HepG2 (cell line): ENCODE results near the gene ALG14. TPM values are rescaled to one million over a fixed set of nuclear protein-coding genes. Genes with fewer than 3 reads are reported as not detected.

Experiments
- BHLHE40 ChIP-seq: IDR thresholded peaks from 2 replicates; pipeline ENCODE4 v1.6.1; 2011; ENCODE audit warnings: low read length, improper control_type of control experiment
- FLYWCH1 ChIP-seq: sonication (generic); formaldehyde crosslinking; IDR thresholded peaks from 2 replicates; pipeline ENCODE4 v1.8.1; 2023; ENCODE audit warnings: mild to moderate bottlenecking, missing genetic modification reagents
- FOXO4 ChIP-seq: sonication (generic); formaldehyde crosslinking; conservative IDR thresholded peaks from 2 replicates; pipeline ENCODE4 v1.8.1; 2023; ENCODE audit warnings: missing genetic modification reagents
- HNRNPH1 ChIP-seq: fragments of 200-400 bp; formaldehyde crosslinking; optimal IDR thresholded peaks from 2 replicates; pipeline ENCODE3; 2017; ENCODE audit warnings: mild to moderate bottlenecking, low read depth, low read length
- IKZF5 ChIP-seq: IDR thresholded peaks from 2 replicates; pipeline ENCODE4 v1.6.1; 2018; ENCODE audit warnings: missing genetic modification reagents, mild to moderate bottlenecking, missing compliant biosample characterization
- IRF1 ChIP-seq: sonication (generic); formaldehyde crosslinking; IDR thresholded peaks from 2 replicates; pipeline ENCODE4 v1.4.0; 2020; ENCODE audit warnings: low read depth, mild to moderate bottlenecking, missing genetic modification reagents
- KLF11 ChIP-seq: IDR thresholded peaks from 2 replicates; pipeline ENCODE4 v1.6.1; 2016; ENCODE audit warnings: missing compliant biosample characterization
- KMT2B ChIP-seq: IDR thresholded peaks from 2 replicates; pipeline ENCODE4 v1.6.1; 2016; ENCODE audit warnings: missing genetic modification reagents, missing compliant biosample characterization
- POLR2A ChIP-seq, 2 experiments: IDR thresholded peaks; 2 replicates each; pipeline ENCODE4 v1.6.1; 2011; ENCODE audit warnings: low read depth in 2 of 2, low read length in 2 of 2, mild to moderate bottlenecking in 1 of 2, moderate library complexity in 1 of 2; ENCODE audit not compliant: insufficient read depth in 1 of 2
- SALL2 ChIP-seq: sonication (generic); formaldehyde crosslinking; IDR thresholded peaks from 2 replicates; pipeline ENCODE4 v1.8.1; 2023; ENCODE audit warnings: mild to moderate bottlenecking, missing genetic modification reagents, inconsistent platforms
- SKIL ChIP-seq: sonication (generic); formaldehyde crosslinking; IDR thresholded peaks from 2 replicates; pipeline ENCODE4 v1.8.0; 2022; ENCODE audit warnings: missing genetic modification reagents, mild to moderate bottlenecking, moderate library complexity, borderline replicate concordance
- SNAI1 ChIP-seq: sonication (generic); formaldehyde crosslinking; IDR thresholded peaks from 2 replicates; pipeline ENCODE4 v1.5.0; 2020; ENCODE audit warnings: mild to moderate bottlenecking, missing genetic modification reagents, borderline replicate concordance
- TAF15 ChIP-seq: fragments of 200-400 bp; formaldehyde crosslinking; IDR thresholded peaks from one replicate; pipeline ENCODE4 v1.6.1; 2018; ENCODE audit warnings: mild to moderate bottlenecking, low read depth, low read length; ENCODE audit not compliant: poor library complexity, severe bottlenecking
- TSC22D2 ChIP-seq: sonication (generic); formaldehyde crosslinking; IDR thresholded peaks from 2 replicates; pipeline ENCODE4 v1.5.1; 2020; ENCODE audit warnings: missing genetic modification reagents, mild to moderate bottlenecking, borderline replicate concordance
- ZBTB21 ChIP-seq: sonication (generic); formaldehyde crosslinking; IDR thresholded peaks from 2 replicates; pipeline ENCODE4 v1.4.0; 2020; ENCODE audit warnings: missing genetic modification reagents
- ZNF10 ChIP-seq: sonication (generic); formaldehyde crosslinking; IDR thresholded peaks from 2 replicates; pipeline ENCODE4 v1.4.0; 2020; ENCODE audit warnings: mild to moderate bottlenecking, low read depth, missing genetic modification reagents, borderline replicate concordance
- ZNF430 ChIP-seq: sonication (generic); formaldehyde crosslinking; IDR thresholded peaks from 2 replicates; pipeline ENCODE4 v1.9.0; 2021; ENCODE audit warnings: mild to moderate bottlenecking, missing genetic modification reagents
- ZNF543 ChIP-seq: sonication (generic); formaldehyde crosslinking; IDR thresholded peaks from 2 replicates; pipeline ENCODE4 v1.4.0; 2020; ENCODE audit warnings: mild to moderate bottlenecking, missing genetic modification reagents
- ZNF704 ChIP-seq: sonication (generic); formaldehyde crosslinking; IDR thresholded peaks from 2 replicates; pipeline ENCODE4 v1.8.1; 2023; ENCODE audit warnings: mild to moderate bottlenecking, inconsistent platforms, moderate library complexity, missing genetic modification reagents, borderline replicate concordance
- ZNF724P ChIP-seq: sonication (generic); formaldehyde crosslinking; IDR thresholded peaks from 2 replicates; pipeline ENCODE4 v1.8.0; 2022; ENCODE audit warnings: missing genetic modification reagents, borderline replicate concordance
- ZNF790 ChIP-seq: sonication (generic); formaldehyde crosslinking; IDR thresholded peaks from 2 replicates; pipeline ENCODE4 v1.8.0; 2022; ENCODE audit warnings: missing genetic modification reagents, mild to moderate bottlenecking, borderline replicate concordance
- ZNF841 ChIP-seq: sonication (generic); formaldehyde crosslinking; IDR thresholded peaks from 2 replicates; pipeline ENCODE4 v1.8.1; 2023; ENCODE audit warnings: missing genetic modification reagents, borderline replicate concordance
- ZSCAN9 ChIP-seq: IDR thresholded peaks from 2 replicates; pipeline ENCODE4 v1.6.1; 2016; ENCODE audit warnings: borderline replicate concordance
- polyA plus RNA-seq, 8 experiments: library from polyadenylated mRNA; depleted of rRNA in 3 of 8; stranded (reverse) in 7 of 8; unstranded in 1 of 8; fragments of >200 nt; fragmentation: Illumina TruSeq in 4 of 8; extraction: Trizol in 4 of 8; gene quantifications; 2 replicates each; pipeline versions ENCODE4 v1.2.1 to v1.2.3, GENCODE V29; 2011 to 2016; ENCODE audit warnings: low read depth in 4 of 8, missing spikeins in 1 of 8, mixed read lengths in 1 of 8; ENCODE audit not compliant: insufficient read depth in 1 of 8
- total RNA-seq, 5 experiments: library from RNA; depleted of rRNA; stranded (reverse); fragments of >200 nt; fragmentation: Illumina TruSeq; extraction: Trizol; gene quantifications; 2 replicates each; pipeline ENCODE4 v1.2.3, GENCODE V29; 2016; ENCODE audit warnings: low read depth in 1 of 5

Gene ALG14
- total and polyA plus RNA-seq, 2 of the 13 experiments (the other 11 are each of a cell fraction or from before 2014, with no cell fraction given) = 4.5 to 12.7 TPM

- peak; percentile 61; the same call in 1 of the 2 replicates for TF ChIP-seq KMT2B
- TF ChIP-seq POLR2A (IDR thresholded peaks at IDR 0.05; ENCODE audit: insufficient read depth in 1 of 2, low read depth in 2 of 2, low read length in 2 of 2) = peak in 1 of 2 experiments; percentile 47; a peak in 1 of 4 replicates
- TF ChIP-seq TAF15 = no peak
- no peak; the same call in 1 of the 2 replicates for TF ChIP-seq TSC22D2 (CRISPR knock-in tag)
- TF ChIP-seq ZBTB21 = peak; percentile 82
- TF ChIP-seq ZNF724P (CRISPR knock-in tag) = no peak
- TF ChIP-seq ZSCAN9 = no peak
- no peak for TF ChIP-seq ZNF430 (CRISPR knock-in tag)
- TF ChIP-seq SALL2 (CRISPR knock-in tag) = no peak
- no peak for TF ChIP-seq SKIL (CRISPR knock-in tag)
- TF ChIP-seq ZNF704 (CRISPR knock-in tag) = no peak
- TF ChIP-seq ZNF790 = no peak
- TF ChIP-seq BHLHE40 = no peak
- peak; percentile 36; the same call in 1 of the 2 replicates for TF ChIP-seq IRF1 (CRISPR knock-in tag)
- no peak for TF ChIP-seq FOXO4
- TF ChIP-seq IKZF5 (CRISPR knock-in tag) = peak; percentile 69
- TF ChIP-seq ZNF543 (CRISPR knock-in tag) = no peak
- no peak for TF ChIP-seq ZNF10 (CRISPR knock-in tag)
- TF ChIP-seq ZNF841 (CRISPR knock-in tag) = no peak
- no peak for TF ChIP-seq HNRNPH1
- TF ChIP-seq FLYWCH1 (CRISPR knock-in tag) = no peak
- TF ChIP-seq SNAI1 = no peak
- TF ChIP-seq KLF11 (CRISPR knock-in tag) = 0 out of 2 replicates have a peak, but pooled peaks have one; percentile 50
These were observed 110.1 kb downstream of the ALG14 start (continued) for GRCh38 chr1:94962409-94963265.
